ENCODE data around the gene SPAG9. TPM values are rescaled to one million over a fixed set of nuclear protein-coding genes. Genes with fewer than 3 reads are reported as not detected.

SPAG9 gene
- total RNA-seq, 1 experiment from 2014 or later: 130 TPM

- Histone ChIP-seq H3K27me3 (replicated peaks; ENCODE audit: control insufficient read depth, insufficient read depth, low read length) (no peaks in the 10 kb centered on the region), H3K4me1 (no peaks in the 10 kb centered on the region), H3K9me3 (no peaks in the 10 kb centered on the region), H3K36me3 (ENCODE audit: control insufficient read depth, insufficient read depth, low read length) (peaks cover 4% of the 10 kb centered on the region; the same call in 1 of the 2 replicates), H3K4me3 (ENCODE audit: low read depth, low read length) (no peak overlapping the region)
- no peak for DNase-seq
- no peaks in the 10 kb centered on the region for H3K27me3 Mint-ChIP-seq (ENCODE audit: insufficient read depth, unreplicated experiment)
- TF ChIP-seq, protein P1, sequence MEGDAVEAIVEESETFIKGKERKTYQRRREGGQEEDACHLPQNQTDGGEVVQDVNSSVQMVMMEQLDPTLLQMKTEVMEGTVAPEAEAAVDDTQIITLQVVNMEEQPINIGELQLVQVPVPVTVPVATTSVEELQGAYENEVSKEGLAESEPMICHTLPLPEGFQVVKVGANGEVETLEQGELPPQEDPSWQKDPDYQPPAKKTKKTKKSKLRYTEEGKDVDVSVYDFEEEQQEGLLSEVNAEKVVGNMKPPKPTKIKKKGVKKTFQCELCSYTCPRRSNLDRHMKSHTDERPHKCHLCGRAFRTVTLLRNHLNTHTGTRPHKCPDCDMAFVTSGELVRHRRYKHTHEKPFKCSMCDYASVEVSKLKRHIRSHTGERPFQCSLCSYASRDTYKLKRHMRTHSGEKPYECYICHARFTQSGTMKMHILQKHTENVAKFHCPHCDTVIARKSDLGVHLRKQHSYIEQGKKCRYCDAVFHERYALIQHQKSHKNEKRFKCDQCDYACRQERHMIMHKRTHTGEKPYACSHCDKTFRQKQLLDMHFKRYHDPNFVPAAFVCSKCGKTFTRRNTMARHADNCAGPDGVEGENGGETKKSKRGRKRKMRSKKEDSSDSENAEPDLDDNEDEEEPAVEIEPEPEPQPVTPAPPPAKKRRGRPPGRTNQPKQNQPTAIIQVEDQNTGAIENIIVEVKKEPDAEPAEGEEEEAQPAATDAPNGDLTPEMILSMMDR (IDR thresholded peaks at IDR 0.05; ENCODE audit: insufficient read depth in 1 of 2, low read depth in 1 of 2, low read length in 1 of 2, severe bottlenecking in 1 of 2, unreplicated experiment in 1 of 2): no peak
- H3K27ac Mint-ChIP-seq (ENCODE audit: unreplicated experiment): no peak overlapping the region
- H3K4me1 Mint-ChIP-seq (ENCODE audit: low read depth, unreplicated experiment): no peaks in the 10 kb centered on the region
- intact Hi-C loops (cut with micrococcal nuclease; ENCODE audit: unreplicated experiment): no loop called here
- no TSS peak for BruUV-seq (replicated peaks)
- ChIA-PET POLR2A (interaction anchor here (0.5 to 0.7 kb wide), 3 partner anchors 16 to 577 kb away, joined by 3 to 7 read pairs (median 4); no protein-coding TSS in a partner anchor), CTCF (interaction anchor here (0.5 kb wide), 1 partner anchor 91 kb away, joined by 5 read pairs; no protein-coding TSS in a partner anchor)
- H3K9me3 Mint-ChIP-seq (ENCODE audit: unreplicated experiment): no peaks in the 10 kb centered on the region
- H3K36me3 Mint-ChIP-seq (ENCODE audit: insufficient read depth, unreplicated experiment): peaks cover 60% of the 10 kb centered on the region
- no peak overlapping the region for H3K4me3 Mint-ChIP-seq (ENCODE audit: unreplicated experiment)
Observed at GRCh38 chr17:51010173-51010675, 110.4 kb downstream of the SPAG9 start.

DNA sequence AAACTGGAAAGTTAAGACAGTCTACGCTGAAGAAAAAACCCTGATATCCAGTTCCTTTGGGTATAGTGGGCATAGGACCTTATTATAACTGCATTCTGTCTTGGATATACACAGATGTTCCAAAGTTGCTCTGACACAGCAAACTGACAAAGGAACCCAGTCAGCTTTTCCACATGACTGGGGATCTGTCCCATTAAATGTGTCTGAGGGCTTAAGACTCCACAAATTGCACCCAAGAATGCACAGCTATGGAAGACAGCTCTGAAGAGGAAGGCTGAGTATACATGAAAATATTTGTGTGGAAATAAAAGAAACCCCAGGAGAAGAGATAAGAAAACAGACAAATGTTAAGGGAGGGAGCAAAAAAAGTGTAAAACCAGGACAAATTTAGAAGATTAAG is 114.1 kb downstream of the SPAG9 start:
- Mint-ChIP-seq H3K4me1 (ENCODE audit: low read depth, unreplicated experiment) (no peaks in the 10 kb centered on the region), H3K36me3 (ENCODE audit: insufficient read depth, unreplicated experiment) (peaks cover 52% of the 10 kb centered on the region), H3K27me3 (ENCODE audit: insufficient read depth, unreplicated experiment) (no peaks in the 10 kb centered on the region), H3K27ac (ENCODE audit: unreplicated experiment) (no peak overlapping the region), H3K4me3 (ENCODE audit: unreplicated experiment) (no peak overlapping the region), H3K9me3 (ENCODE audit: unreplicated experiment) (no peaks in the 10 kb centered on the region)
- TF ChIP-seq, protein P1 (IDR thresholded peaks at IDR 0.05; ENCODE audit: insufficient read depth in 1 of 2, low read depth in 1 of 2, low read length in 1 of 2, severe bottlenecking in 1 of 2, unreplicated experiment in 1 of 2): no peak
- Histone ChIP-seq H3K36me3 (ENCODE audit: control insufficient read depth, insufficient read depth, low read length) (peaks cover 4% of the 10 kb centered on the region), H3K9me3 (no peaks in the 10 kb centered on the region), H3K27me3 (replicated peaks; ENCODE audit: control insufficient read depth, insufficient read depth, low read length) (no peaks in the 10 kb centered on the region), H3K4me1 (no peaks in the 10 kb centered on the region), H3K4me3 (ENCODE audit: low read depth, low read length) (no peak overlapping the region)
- ChIA-PET CTCF (no interaction called here), POLR2A (interaction anchor here (0.6 kb wide), 1 partner anchor 271 kb away, joined by 3 read pairs; no protein-coding TSS in a partner anchor)
- no TSS peak for BruUV-seq (replicated peaks)
- no peak for DNase-seq
- intact Hi-C loops (cut with micrococcal nuclease; ENCODE audit: unreplicated experiment): loop anchor here (10.0 kb wide), 1 partner anchor 248 kb away; no protein-coding TSS in a partner anchor

GRCh38 chr17:51005768-51006167 is 114.9 kb downstream of the SPAG9 start:
- TF ChIP-seq, protein P1 (IDR thresholded peaks at IDR 0.05; ENCODE audit: insufficient read depth in 1 of 2, low read depth in 1 of 2, low read length in 1 of 2, severe bottlenecking in 1 of 2, unreplicated experiment in 1 of 2): no peak
- BruUV-seq (replicated peaks): no TSS peak
- no peaks in the 10 kb centered on the region for H3K27me3 ChIP-seq (replicated peaks; ENCODE audit: control insufficient read depth, insufficient read depth, low read length)
- CTCF ChIA-PET: no interaction called here
- no peak overlapping the region for H3K4me3 ChIP-seq (ENCODE audit: low read depth, low read length)
- no peak overlapping the region for H3K4me3 Mint-ChIP-seq (ENCODE audit: unreplicated experiment)
- H3K4me1 ChIP-seq: no peaks in the 10 kb centered on the region
- intact Hi-C loops (cut with micrococcal nuclease; ENCODE audit: unreplicated experiment): loop anchor here (10.0 kb wide), 1 partner anchor 249 kb away; no protein-coding TSS in a partner anchor
- H3K9me3 Mint-ChIP-seq (ENCODE audit: unreplicated experiment): no peaks in the 10 kb centered on the region
- POLR2A ChIA-PET: no interaction called here
- H3K9me3 ChIP-seq: no peaks in the 10 kb centered on the region
- no peaks in the 10 kb centered on the region for H3K27me3 Mint-ChIP-seq (ENCODE audit: insufficient read depth, unreplicated experiment)
- H3K36me3 Mint-ChIP-seq (ENCODE audit: insufficient read depth, unreplicated experiment): peaks cover 57% of the 10 kb centered on the region
- no peaks in the 10 kb centered on the region for H3K4me1 Mint-ChIP-seq (ENCODE audit: low read depth, unreplicated experiment)
- H3K27ac Mint-ChIP-seq (ENCODE audit: unreplicated experiment): peak overlapping the region; percentile 4
- no peak for DNase-seq
- H3K36me3 ChIP-seq (ENCODE audit: control insufficient read depth, insufficient read depth, low read length): peaks cover 4% of the 10 kb centered on the region
